HCT116 (cell line): Measurements from ENCODE around the gene FGD3. TPM values are rescaled to one million over a fixed set of nuclear protein-coding genes. Genes with fewer than 3 reads are reported as not detected.

ENCODE experiments used
- ATAC-seq: fragments of 200-7000 bp; cut with Tn5 transposase; 2 replicates; pipeline ENCODE4 v1.9.1; 2020; ENCODE audit warnings: mild to moderate bottlenecking, moderate library complexity
- BruUV-seq: library from RNA; stranded (reverse); fragments of 400-500 nt; replicated peaks from 2 replicates; lab custom pipeline; 2021; lab: Mats Ljungman, UMichigan
- CTCF ChIA-PET: fragments of 300-600 bp; sonication (Branson Sonifier 250); formaldehyde crosslinking; loops from one replicate; lab custom pipeline; 2021; ENCODE audit warnings: antibody characterized with exemption; lab: Charles Lee
- POLR2A ChIA-PET: fragments of 300-600, 350-600 bp; sonication (Branson Sonifier 250); formaldehyde crosslinking; loops from one replicate; lab custom pipeline; 2021; ENCODE audit warnings: antibody characterized with exemption; lab: Charles Lee
- RAD21 ChIA-PET, 2 experiments: fragments of 300-600 bp; sonication (Branson Sonifier 250); formaldehyde crosslinking; loops; one replicate each; lab custom pipeline; 2023; ENCODE audit warnings: low total read pairs in 2 of 2; ENCODE audit not compliant: uncharacterized antibody in 2 of 2, unreplicated experiment in 2 of 2, low non-redundant PET in 1 of 2; lab: Charles Lee
- DNase-seq: peaks from one replicate; pipeline ENCODE4 v3.0.0-alpha.2; 2010; ENCODE audit warnings: low read depth, low spot score
- H2AFZ ChIP-seq: fragments of 200-600 bp; shearing (Covaris generic), sonication (generic); 2 replicates; pipeline ENCODE4 v1.6.1; 2017; ENCODE audit warnings: low read depth, mixed run types, mixed read lengths, antibody characterized with exemption, low read length; ENCODE audit not compliant: poor library complexity, severe bottlenecking
- H3K27ac ChIP-seq: 2 replicates; pipeline ENCODE4 v1.5.1; 2012; ENCODE audit warnings: low read depth, low read length
- H3K27me3 ChIP-seq: fragments of 200-600 bp; sonication (generic); 2 replicates; pipeline ENCODE4 v1.6.1; 2016; ENCODE audit warnings: mixed run types, low read length, mixed read lengths; ENCODE audit not compliant: insufficient read depth
- H3K36me3 ChIP-seq, 2 experiments: fragments of 200-500 bp in 1 of 2; fragments of 200-600 bp in 1 of 2; sonication (Bioruptor generic) in 1 of 2; sonication (generic) in 1 of 2; 2 replicates each; pipeline versions ENCODE4 v1.5.1 to v1.6.1; 2014 to 2016; ENCODE audit warnings: low read length in 2 of 2, inconsistent platforms in 1 of 2, mixed read lengths in 1 of 2, mixed run types in 1 of 2; ENCODE audit not compliant: insufficient read depth in 2 of 2, control insufficient read depth in 1 of 2
- H3K4me1 ChIP-seq, 2 experiments: fragments of 200-600 bp in 1 of 2; sonication (generic) in 1 of 2; 2 replicates each; pipeline versions ENCODE4 v1.5.1 to v1.6.1; 2012 to 2017; ENCODE audit warnings: low read length in 2 of 2, inconsistent platforms in 1 of 2, mild to moderate bottlenecking in 1 of 2, mixed read lengths in 1 of 2, mixed run types in 1 of 2, moderate library complexity in 1 of 2; ENCODE audit not compliant: insufficient read depth in 2 of 2, control insufficient read depth in 1 of 2
- H3K4me2 ChIP-seq: fragments of 200-600 bp; sonication (generic); 2 replicates; pipeline ENCODE4 v1.6.1; 2017; ENCODE audit warnings: mixed run types, low read length, mixed read lengths
- H3K4me3 ChIP-seq, 2 experiments: fragments of 200-600 bp in 1 of 2; sonication (generic) in 1 of 2; replicated peaks in 1 of 2; 2 replicates each; pipeline ENCODE4 v1.5.1; 2011 to 2016; ENCODE audit warnings: low read length in 2 of 2, control low read depth in 1 of 2, low read depth in 1 of 2, mild to moderate bottlenecking in 1 of 2, mixed read lengths in 1 of 2, mixed run types in 1 of 2
- H3K79me2 ChIP-seq: fragments of 200-600 bp; sonication (generic); 2 replicates; pipeline ENCODE4 v1.6.1; 2017; ENCODE audit warnings: mild to moderate bottlenecking, mixed run types, low read length, moderate library complexity, mixed read lengths; ENCODE audit not compliant: insufficient read depth
- H3K9ac ChIP-seq: fragments of 200-600 bp; sonication (generic); 2 replicates; pipeline ENCODE4 v1.6.1; 2016; ENCODE audit warnings: low read length, mixed read lengths
- H3K9me2 ChIP-seq: fragments of 200-600 bp; sonication (generic), shearing (Covaris generic); 2 replicates; pipeline ENCODE4 v1.6.1; 2017; ENCODE audit warnings: mixed run types, mild to moderate bottlenecking, moderate library complexity; ENCODE audit not compliant: insufficient read depth
- H3K9me3 ChIP-seq, 2 experiments: fragments of 200-500 bp in 1 of 2; fragments of 200-600 bp in 1 of 2; sonication (Bioruptor generic) in 1 of 2; sonication (generic) in 1 of 2; 2 replicates each; pipeline ENCODE4 v1.6.1; 2014 to 2017; ENCODE audit warnings: low read length in 2 of 2, mixed read lengths in 2 of 2, inconsistent platforms in 1 of 2, low read depth in 1 of 2, mild to moderate bottlenecking in 1 of 2, mixed run types in 1 of 2, moderate library complexity in 1 of 2; ENCODE audit not compliant: control insufficient read depth in 1 of 2, insufficient read depth in 1 of 2
- H4K20me1 ChIP-seq: fragments of 200-600 bp; sonication (generic), shearing (Covaris generic); 2 replicates; pipeline ENCODE4 v1.6.1; 2017; ENCODE audit warnings: mixed run types, mild to moderate bottlenecking, moderate library complexity; ENCODE audit not compliant: insufficient read depth
- CBX3 ChIP-seq: IDR thresholded peaks from 2 replicates; pipeline ENCODE4 v1.6.1; 2012; ENCODE audit warnings: low read depth
- CEBPB ChIP-seq: IDR thresholded peaks from 2 replicates; pipeline ENCODE4 v1.6.1; 2012; ENCODE audit warnings: low read depth
- EGR1 ChIP-seq: IDR thresholded peaks from 2 replicates; pipeline ENCODE4 v1.6.1; 2012; ENCODE audit warnings: low read depth
- ELF1 ChIP-seq: IDR thresholded peaks from 2 replicates; pipeline ENCODE4 v1.6.1; 2012; ENCODE audit warnings: low read depth, borderline replicate concordance
- EZH2 ChIP-seq: fragments of 200-600 bp; sonication (generic); IDR thresholded peaks from 2 replicates; pipeline ENCODE4 v1.6.1; 2017; ENCODE audit warnings: antibody characterized with exemption, mixed run types
- FOSL1 ChIP-seq: IDR thresholded peaks from 2 replicates; pipeline ENCODE4 v1.6.1; 2012; ENCODE audit warnings: low read depth
- JUND ChIP-seq: IDR thresholded peaks from 2 replicates; pipeline ENCODE4 v1.6.1; 2012
- POLR2A ChIP-seq: IDR thresholded peaks from 2 replicates; pipeline ENCODE4 v1.7.0; 2011; ENCODE audit warnings: borderline replicate concordance; ENCODE audit not compliant: insufficient read depth, insufficient read length; ENCODE audit errors: extremely low read depth
- POLR2AphosphoS5 ChIP-seq: IDR thresholded peaks from 2 replicates; pipeline ENCODE4 v1.6.1; 2011; ENCODE audit warnings: mild to moderate bottlenecking, low read depth, low read length, moderate library complexity
- RAD21 ChIP-seq: IDR thresholded peaks from 2 replicates; pipeline ENCODE4 v1.6.1; 2012; ENCODE audit warnings: low read depth, mild to moderate bottlenecking
- REST ChIP-seq: IDR thresholded peaks from 2 replicates; pipeline ENCODE4 v1.6.1; 2012; ENCODE audit warnings: low read depth
- SIN3A ChIP-seq: IDR thresholded peaks from 2 replicates; pipeline ENCODE4 v1.6.1; 2012; ENCODE audit warnings: low read depth
- SP1 ChIP-seq: IDR thresholded peaks from 2 replicates; pipeline ENCODE4 v1.6.1; 2012; ENCODE audit warnings: low read depth
- SRF ChIP-seq: IDR thresholded peaks from 2 replicates; pipeline ENCODE4 v1.6.1; 2012; ENCODE audit warnings: low read depth
- YY1 ChIP-seq: IDR thresholded peaks from 2 replicates; pipeline ENCODE4 v1.6.1; 2011; ENCODE audit warnings: low read length, low read depth, moderate library complexity, mild to moderate bottlenecking; ENCODE audit not compliant: insufficient replicate concordance; ENCODE audit errors: extremely low read depth
- ZFX ChIP-seq: fragments of 450-650 bp; IDR thresholded peaks from 2 replicates; pipeline ENCODE4 v1.6.1; 2017
- ZNF274 ChIP-seq: fragments of 200-500 bp; sonication (Bioruptor generic); IDR thresholded peaks from 2 replicates; pipeline ENCODE4 v1.6.1; 2014; ENCODE audit warnings: mild to moderate bottlenecking, low read depth, low read length, inconsistent platforms
- intact Hi-C: fragments of 100-400 bp; cut with micrococcal nuclease; formaldehyde crosslinking; loops from 2 replicates; pipeline ENCODE4 v1.10.0; 2022
- total RNA-seq: library from RNA; stranded (reverse); gene quantifications from one replicate; pipeline ENCODE4 v1.2.1, GENCODE V29; 2021; ENCODE audit not compliant: unreplicated experiment
- TF ChIP-seq, protein P1 (sequence below): IDR thresholded peaks from 2 replicates; pipeline ENCODE4 v1.6.1; 2012
- TF ChIP-seq, protein P2 (sequence below): IDR thresholded peaks from 2 replicates; pipeline ENCODE4 v1.6.1; 2012
- TF ChIP-seq, protein P3 (sequence below), 3 experiments: fragments of 200-600 bp in 1 of 3; sonication (generic) in 1 of 3; IDR thresholded peaks in 2 of 3; conservative IDR thresholded peaks in 1 of 3; 2 replicates each; pipeline ENCODE4 v1.5.1; 2012 to 2017; ENCODE audit warnings: low read depth in 2 of 3, low read length in 2 of 3, antibody characterized with exemption in 1 of 3, borderline replicate concordance in 1 of 3, control low read depth in 1 of 3, mild to moderate bottlenecking in 1 of 3, mixed read lengths in 1 of 3, mixed run types in 1 of 3, moderate library complexity in 1 of 3; ENCODE audit not compliant: insufficient read depth in 1 of 3

FGD3 gene
- total RNA-seq, 1 experiment from 2014 or later: 3.3 TPM

DNA sequence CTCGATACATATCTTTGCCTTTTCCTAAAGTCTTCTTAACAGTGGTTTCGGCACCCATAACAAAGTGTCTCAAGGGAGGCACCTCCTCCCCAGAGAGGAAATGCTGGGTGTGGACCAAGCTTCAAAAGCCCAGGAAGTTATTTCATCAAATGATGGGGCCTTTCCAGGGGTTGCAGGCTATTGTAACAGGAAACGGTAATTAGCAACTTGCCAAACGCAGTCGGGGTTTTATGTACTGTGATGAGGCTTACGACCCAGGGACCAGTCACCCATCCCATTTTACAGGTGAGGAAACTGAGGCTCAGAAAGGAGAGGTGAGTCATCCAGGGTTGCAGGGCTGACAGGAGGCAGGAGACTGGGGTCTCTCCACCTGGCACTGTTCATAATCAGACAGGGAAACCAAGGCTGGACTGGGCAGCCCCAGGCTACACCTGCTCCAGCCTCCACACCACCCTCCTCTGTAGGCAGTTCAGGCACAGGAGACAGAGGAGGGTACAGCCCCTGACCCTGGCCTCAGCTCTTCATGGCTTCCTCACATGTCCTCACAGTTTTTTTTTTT is 81.2 kb downstream of the FGD3 start:
- Histone ChIP-seq H3K4me3 (no peak overlapping the region), H3K4me1 (no peaks in the 10 kb centered on the region), H4K20me1 (no peaks in the 10 kb centered on the region), H3K4me2 (no peak overlapping the region), H3K9me2 (no peaks in the 10 kb centered on the region), H3K9me3 (no peaks in the 10 kb centered on the region), H3K27ac (no peak overlapping the region), H2AFZ (no peak overlapping the region), H3K79me2 (no peaks in the 10 kb centered on the region), H3K36me3 (no peaks in the 10 kb centered on the region), H3K9ac (no peak overlapping the region), H3K27me3 (no peaks in the 10 kb centered on the region)
- ChIA-PET CTCF (no interaction called here), RAD21 (no interaction called here), POLR2A (no interaction called here)
- ATAC-seq (peak; percentile 9; the same call in 1 of the 2 replicates), DNase-seq (no peak)
- intact Hi-C loops: no loop called here
- no peak for TF ChIP-seq JUND
- no peak for TF ChIP-seq ELF1
- no peak for TF ChIP-seq EZH2
- no peak for TF ChIP-seq EGR1
- TF ChIP-seq ZNF274: no peak
- TF ChIP-seq CEBPB: no peak
- TF ChIP-seq REST: no peak
- TF ChIP-seq SP1: no peak
- TF ChIP-seq POLR2AphosphoS5: no peak
- TF ChIP-seq, protein P1, sequence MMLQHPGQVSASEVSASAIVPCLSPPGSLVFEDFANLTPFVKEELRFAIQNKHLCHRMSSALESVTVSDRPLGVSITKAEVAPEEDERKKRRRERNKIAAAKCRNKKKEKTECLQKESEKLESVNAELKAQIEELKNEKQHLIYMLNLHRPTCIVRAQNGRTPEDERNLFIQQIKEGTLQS: no peak
- no peak for TF ChIP-seq RAD21
- TF ChIP-seq ZFX: no peak
- TF ChIP-seq CBX3: no peak
- TF ChIP-seq, protein P2, sequence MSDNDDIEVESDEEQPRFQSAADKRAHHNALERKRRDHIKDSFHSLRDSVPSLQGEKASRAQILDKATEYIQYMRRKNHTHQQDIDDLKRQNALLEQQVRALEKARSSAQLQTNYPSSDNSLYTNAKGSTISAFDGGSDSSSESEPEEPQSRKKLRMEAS: no peak
- TF ChIP-seq FOSL1: no peak
- TF ChIP-seq POLR2A: no peak
- TF ChIP-seq SRF: no peak
- no peak for TF ChIP-seq YY1
- TF ChIP-seq SIN3A: no peak
- TF ChIP-seq, protein P3, sequence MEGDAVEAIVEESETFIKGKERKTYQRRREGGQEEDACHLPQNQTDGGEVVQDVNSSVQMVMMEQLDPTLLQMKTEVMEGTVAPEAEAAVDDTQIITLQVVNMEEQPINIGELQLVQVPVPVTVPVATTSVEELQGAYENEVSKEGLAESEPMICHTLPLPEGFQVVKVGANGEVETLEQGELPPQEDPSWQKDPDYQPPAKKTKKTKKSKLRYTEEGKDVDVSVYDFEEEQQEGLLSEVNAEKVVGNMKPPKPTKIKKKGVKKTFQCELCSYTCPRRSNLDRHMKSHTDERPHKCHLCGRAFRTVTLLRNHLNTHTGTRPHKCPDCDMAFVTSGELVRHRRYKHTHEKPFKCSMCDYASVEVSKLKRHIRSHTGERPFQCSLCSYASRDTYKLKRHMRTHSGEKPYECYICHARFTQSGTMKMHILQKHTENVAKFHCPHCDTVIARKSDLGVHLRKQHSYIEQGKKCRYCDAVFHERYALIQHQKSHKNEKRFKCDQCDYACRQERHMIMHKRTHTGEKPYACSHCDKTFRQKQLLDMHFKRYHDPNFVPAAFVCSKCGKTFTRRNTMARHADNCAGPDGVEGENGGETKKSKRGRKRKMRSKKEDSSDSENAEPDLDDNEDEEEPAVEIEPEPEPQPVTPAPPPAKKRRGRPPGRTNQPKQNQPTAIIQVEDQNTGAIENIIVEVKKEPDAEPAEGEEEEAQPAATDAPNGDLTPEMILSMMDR (IDR thresholded peaks at IDR 0.05 in 2 of 3, conservative IDR thresholded peaks at IDR 0.05 in 1 of 3; ENCODE audit: borderline replicate concordance in 1 of 3, insufficient read depth in 1 of 3, low read depth in 2 of 3, low read length in 2 of 3): no peak
- BruUV-seq: no TSS peak
